Measurements from ENCODE around the gene FOXG1.

The FOXG1 gene

GRCh38 chr14:28766469-28766955 lies at the start of gene FOXG1:
Gene FOXG1, plus strand, starts transcription at chr14:28766787. Its CDS starts 493 bp downstream, at chr14:28767280.
- Histone ChIP-seq H3K9me3 (ENCODE audit: control insufficient read depth, insufficient read depth, low read length) (no peaks in the 10 kb centered on the region), H3K4me1 (ENCODE audit: control insufficient read depth, insufficient read depth, low read length) (peaks cover 5% of the 10 kb centered on the region), H3K36me3 (ENCODE audit: control insufficient read depth, insufficient read depth, low read length) (no peaks in the 10 kb centered on the region), H3K4me3 (ENCODE audit: low read depth, low read length) (peak within 1 kb of the TSS; percentile 56), H3K9ac (ENCODE audit: low read depth, low read length) (no peak within 1 kb of the TSS), H3K27me3 (ENCODE audit: control insufficient read depth, insufficient read depth, low read length) (peaks cover 86% of the 10 kb centered on the region)

GRCh38 chr14:28719130-28719529 lies 47.5 kb upstream of the FOXG1 start:
- Histone ChIP-seq H3K9me3 (ENCODE audit: control insufficient read depth, insufficient read depth, low read length) (no peaks in the 10 kb centered on the region), H3K27me3 (ENCODE audit: control insufficient read depth, insufficient read depth, low read length) (no peaks in the 10 kb centered on the region), H3K4me1 (ENCODE audit: control insufficient read depth, insufficient read depth, low read length) (no peaks in the 10 kb centered on the region), H3K9ac (ENCODE audit: low read depth, low read length) (no peak overlapping the region), H3K4me3 (ENCODE audit: low read depth, low read length) (no peak overlapping the region), H3K36me3 (ENCODE audit: control insufficient read depth, insufficient read depth, low read length) (no peaks in the 10 kb centered on the region)

GRCh38 chr14:28731358-28731757 lies 35.2 kb upstream of the FOXG1 start:
- no peaks in the 10 kb centered on the region for H3K36me3 ChIP-seq (ENCODE audit: control insufficient read depth, insufficient read depth, low read length)
- no peak overlapping the region for H3K9ac ChIP-seq (ENCODE audit: low read depth, low read length)
- no peaks in the 10 kb centered on the region for H3K27me3 ChIP-seq (ENCODE audit: control insufficient read depth, insufficient read depth, low read length)
- H3K4me1 ChIP-seq (ENCODE audit: control insufficient read depth, insufficient read depth, low read length) = no peaks in the 10 kb centered on the region
- no peak overlapping the region for H3K4me3 ChIP-seq (ENCODE audit: low read depth, low read length)
- no peaks in the 10 kb centered on the region for H3K9me3 ChIP-seq (ENCODE audit: control insufficient read depth, insufficient read depth, low read length)

DNA sequence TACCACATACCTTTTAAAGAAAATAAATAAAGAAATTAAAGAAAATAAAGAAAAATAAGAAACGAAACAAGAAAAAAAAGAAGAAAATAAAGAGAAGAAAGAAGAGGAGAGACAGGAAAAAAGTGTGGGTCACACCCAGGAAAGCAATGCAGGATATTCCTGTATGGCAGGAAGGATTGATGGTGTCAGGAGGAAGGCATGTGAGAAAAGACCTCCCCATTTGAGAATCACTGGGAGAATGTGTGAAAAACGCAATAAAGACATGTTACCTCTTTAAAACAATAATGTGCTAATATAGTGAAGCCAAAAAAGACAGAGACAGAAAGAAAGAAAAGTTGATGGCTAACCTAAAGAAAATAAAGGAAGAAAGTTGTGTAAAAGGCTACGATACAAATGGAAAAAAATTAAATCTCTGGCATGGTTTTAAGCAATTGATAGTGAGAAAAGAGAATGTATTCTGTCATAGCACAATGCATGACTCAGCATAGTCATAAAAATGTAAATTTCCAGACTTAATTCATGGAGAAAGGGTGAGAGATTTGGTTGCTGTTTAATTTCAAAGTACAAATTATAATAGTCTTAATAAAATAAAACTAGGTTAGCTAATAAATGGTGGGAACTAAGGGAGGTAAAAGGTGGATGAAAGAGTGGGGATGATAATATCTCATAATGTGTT lies 24.3 kb upstream of the FOXG1 start:
- H3K9me3 ChIP-seq (ENCODE audit: control insufficient read depth, insufficient read depth, low read length) = no peaks in the 10 kb centered on the region
- no peak overlapping the region for H3K9ac ChIP-seq (ENCODE audit: low read depth, low read length)
- H3K36me3 ChIP-seq (ENCODE audit: control insufficient read depth, insufficient read depth, low read length) = no peaks in the 10 kb centered on the region
- no peaks in the 10 kb centered on the region for H3K27me3 ChIP-seq (ENCODE audit: control insufficient read depth, insufficient read depth, low read length)
- H3K4me3 ChIP-seq (ENCODE audit: low read depth, low read length) = no peak overlapping the region
- H3K4me1 ChIP-seq (ENCODE audit: control insufficient read depth, insufficient read depth, low read length) = no peaks in the 10 kb centered on the region

GRCh38 chr14:28744126-28744525 lies 22.5 kb upstream of the FOXG1 start:
- Histone ChIP-seq H3K9ac (ENCODE audit: low read depth, low read length) (no peak overlapping the region), H3K4me3 (ENCODE audit: low read depth, low read length) (no peak overlapping the region), H3K36me3 (ENCODE audit: control insufficient read depth, insufficient read depth, low read length) (no peaks in the 10 kb centered on the region), H3K9me3 (ENCODE audit: control insufficient read depth, insufficient read depth, low read length) (no peaks in the 10 kb centered on the region), H3K4me1 (ENCODE audit: control insufficient read depth, insufficient read depth, low read length) (no peaks in the 10 kb centered on the region), H3K27me3 (ENCODE audit: control insufficient read depth, insufficient read depth, low read length) (no peaks in the 10 kb centered on the region)

- Histone ChIP-seq H3K27me3 (ENCODE audit: control insufficient read depth, insufficient read depth, low read length) (no peaks in the 10 kb centered on the region), H3K9ac (ENCODE audit: low read depth, low read length) (no peak overlapping the region), H3K4me1 (ENCODE audit: control insufficient read depth, insufficient read depth, low read length) (no peaks in the 10 kb centered on the region), H3K9me3 (ENCODE audit: control insufficient read depth, insufficient read depth, low read length) (no peaks in the 10 kb centered on the region), H3K36me3 (ENCODE audit: control insufficient read depth, insufficient read depth, low read length) (no peaks in the 10 kb centered on the region), H3K4me3 (ENCODE audit: low read depth, low read length) (no peak overlapping the region)
These were observed 21.4 kb upstream of the FOXG1 start for GRCh38 chr14:28745176-28745575.

DNA sequence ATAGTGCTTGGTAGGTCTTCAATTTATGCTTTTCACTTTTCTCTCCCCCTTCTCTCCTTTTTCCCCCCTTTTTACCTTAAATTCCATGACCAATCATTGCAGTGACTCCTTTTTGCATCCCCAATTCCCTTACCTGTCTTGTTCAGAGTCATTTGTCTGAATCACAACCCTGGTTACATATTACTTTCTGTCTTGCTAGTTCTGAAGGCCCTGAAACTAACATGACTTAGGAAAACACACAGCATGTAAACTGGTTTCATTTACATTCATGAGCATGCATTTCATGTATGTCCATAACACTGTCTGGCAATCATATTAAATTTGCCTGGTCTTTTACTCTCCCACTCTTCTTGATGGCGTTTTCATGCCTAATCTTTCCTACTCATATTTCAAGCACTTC lies 20.3 kb upstream of the FOXG1 start:
- Histone ChIP-seq H3K4me1 (ENCODE audit: control insufficient read depth, insufficient read depth, low read length) (no peaks in the 10 kb centered on the region), H3K4me3 (ENCODE audit: low read depth, low read length) (no peak overlapping the region), H3K27me3 (ENCODE audit: control insufficient read depth, insufficient read depth, low read length) (no peaks in the 10 kb centered on the region), H3K9me3 (ENCODE audit: control insufficient read depth, insufficient read depth, low read length) (no peaks in the 10 kb centered on the region), H3K36me3 (ENCODE audit: control insufficient read depth, insufficient read depth, low read length) (no peaks in the 10 kb centered on the region), H3K9ac (ENCODE audit: low read depth, low read length) (no peak overlapping the region)

GRCh38 chr14:28751467-28752058 lies 15.0 kb upstream of the FOXG1 start:
- H3K36me3 ChIP-seq (ENCODE audit: control insufficient read depth, insufficient read depth, low read length) = no peaks in the 10 kb centered on the region

GRCh38 chr14:28754209-28754985 lies 12.2 kb upstream of the FOXG1 start:
- Histone ChIP-seq H3K9ac (ENCODE audit: low read depth, low read length) (no peak overlapping the region), H3K36me3 (ENCODE audit: control insufficient read depth, insufficient read depth, low read length) (no peaks in the 10 kb centered on the region), H3K27me3 (ENCODE audit: control insufficient read depth, insufficient read depth, low read length) (peaks cover 54% of the 10 kb centered on the region), H3K4me1 (ENCODE audit: control insufficient read depth, insufficient read depth, low read length) (no peaks in the 10 kb centered on the region), H3K9me3 (ENCODE audit: control insufficient read depth, insufficient read depth, low read length) (no peaks in the 10 kb centered on the region), H3K4me3 (ENCODE audit: low read depth, low read length) (no peak overlapping the region)

More at GRCh38 chr14:28751467-28752058, 15.0 kb upstream of the FOXG1 start:
- no peak overlapping the region for H3K4me3 ChIP-seq (ENCODE audit: low read depth, low read length)
- H3K9ac ChIP-seq (ENCODE audit: low read depth, low read length) = no peak overlapping the region
- peaks cover 26% of the 10 kb centered on the region for H3K27me3 ChIP-seq (ENCODE audit: control insufficient read depth, insufficient read depth, low read length)
- H3K4me1 ChIP-seq (ENCODE audit: control insufficient read depth, insufficient read depth, low read length) = no peaks in the 10 kb centered on the region
- no peaks in the 10 kb centered on the region for H3K9me3 ChIP-seq (ENCODE audit: control insufficient read depth, insufficient read depth, low read length)

DNA sequence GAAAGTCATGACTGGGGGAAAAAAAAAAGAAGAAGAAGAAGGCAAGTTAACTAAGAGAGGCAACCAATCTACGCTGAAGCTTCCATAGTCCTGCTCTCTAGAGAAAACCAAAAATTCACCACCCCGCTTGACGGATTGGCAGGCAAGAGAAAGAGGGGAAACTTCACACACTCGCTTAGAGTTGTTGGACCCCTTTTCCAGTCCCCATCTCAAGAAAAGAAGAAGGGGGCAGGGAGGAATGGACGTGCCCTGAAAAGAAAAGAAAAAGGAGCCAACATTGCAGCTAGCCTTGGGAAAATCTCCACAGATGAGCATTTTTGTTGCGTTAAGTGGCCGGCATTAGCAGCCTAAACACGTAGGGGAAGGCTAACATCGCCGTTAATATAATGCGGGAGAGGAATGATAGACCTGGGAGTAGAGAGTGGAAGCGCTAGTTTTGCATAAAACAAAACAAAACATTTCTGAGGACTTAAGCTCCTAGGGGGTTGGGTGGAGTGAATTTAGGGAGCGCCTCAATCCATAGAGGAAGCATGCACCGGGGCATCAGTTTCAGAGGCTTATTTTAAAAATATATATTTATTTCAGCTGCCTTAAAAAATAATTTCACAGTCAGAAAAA lies 11.3 kb upstream of the FOXG1 start:
- Histone ChIP-seq H3K9ac (ENCODE audit: low read depth, low read length) (no peak overlapping the region), H3K4me1 (ENCODE audit: control insufficient read depth, insufficient read depth, low read length) (peaks cover 3% of the 10 kb centered on the region), H3K36me3 (ENCODE audit: control insufficient read depth, insufficient read depth, low read length) (no peaks in the 10 kb centered on the region), H3K4me3 (ENCODE audit: low read depth, low read length) (peak overlapping the region; percentile 1), H3K27me3 (ENCODE audit: control insufficient read depth, insufficient read depth, low read length) (peaks cover 64% of the 10 kb centered on the region), H3K9me3 (ENCODE audit: control insufficient read depth, insufficient read depth, low read length) (no peaks in the 10 kb centered on the region)

- Histone ChIP-seq H3K36me3 (ENCODE audit: control insufficient read depth, insufficient read depth, low read length) (no peaks in the 10 kb centered on the region), H3K4me3 (ENCODE audit: low read depth, low read length) (no peak overlapping the region), H3K4me1 (ENCODE audit: control insufficient read depth, insufficient read depth, low read length) (peaks cover 3% of the 10 kb centered on the region), H3K27me3 (ENCODE audit: control insufficient read depth, insufficient read depth, low read length) (peaks cover 69% of the 10 kb centered on the region), H3K9me3 (ENCODE audit: control insufficient read depth, insufficient read depth, low read length) (no peaks in the 10 kb centered on the region), H3K9ac (ENCODE audit: low read depth, low read length) (no peak overlapping the region)
These were observed 10.7 kb upstream of the FOXG1 start for GRCh38 chr14:28755884-28756268.
